Measurements from ENCODE around the gene MGAT3. TPM values are rescaled to one million over a fixed set of nuclear protein-coding genes. Genes with fewer than 3 reads are reported as not detected.

The MGAT3 gene
- total RNA-seq, 1 experiment from 2014 or later, result 0.20 TPM

GRCh38 chr22:39530692-39531331, 74.0 kb downstream of the MGAT3 start:
- ChIA-PET POLR2A (no interaction called here), RAD21 (ENCODE audit: low non-redundant PET in 1 of 2, low total read pairs in 2 of 2, uncharacterized antibody in 2 of 2, unreplicated experiment in 2 of 2) (no interaction called here), CTCF (interaction anchor here (0.6 to 2.8 kb wide), 3 partner anchors 37 to 506 kb away, joined by 4 to 86 read pairs (median 6); no protein-coding TSS in a partner anchor)
- BruUV-seq (replicated peaks), result no TSS peak
- Histone ChIP-seq H3K27me3 (ENCODE audit: insufficient read depth, low read length) (no peaks in the 10 kb centered on the region), H4K20me1 (ENCODE audit: insufficient read depth) (peaks cover 10% of the 10 kb centered on the region; the same call in 1 of the 2 replicates), H2AFZ (ENCODE audit: low read depth, low read length, poor library complexity, severe bottlenecking) (no peak overlapping the region), H3K79me2 (ENCODE audit: insufficient read depth, low read length) (peaks cover 52% of the 10 kb centered on the region), H3K27ac (ENCODE audit: low read depth, low read length) (peak overlapping the region; percentile 94), H3K9ac (ENCODE audit: low read length) (peak overlapping the region; percentile 100; the same call in 1 of the 2 replicates), H3K9me2 (ENCODE audit: insufficient read depth) (no peaks in the 10 kb centered on the region), H3K36me3 (ENCODE audit: control insufficient read depth in 1 of 2, insufficient read depth in 2 of 2, low read length in 2 of 2) (peaks cover 4 to 24% of the 10 kb centered on the region in 2 experiments; a peak in 3 of 4 replicates), H3K4me3 (replicated peaks in 1 of 2; ENCODE audit: low read depth in 1 of 2, low read length in 2 of 2) (peak overlapping the region; percentile 97 to 100), H3K4me1 (ENCODE audit: control insufficient read depth in 1 of 2, insufficient read depth in 2 of 2, low read length in 2 of 2) (peaks cover 36 to 57% of the 10 kb centered on the region in 2 experiments), H3K9me3 (ENCODE audit: control insufficient read depth in 1 of 2, insufficient read depth in 1 of 2, low read depth in 1 of 2, low read length in 2 of 2) (no peaks in the 10 kb centered on the region), H3K4me2 (ENCODE audit: low read length) (peak overlapping the region; percentile 95)
- peak in 2 of 3 experiments; percentile 25 to 47; a peak in 4 of 6 replicates for TF ChIP-seq CTCF (IDR thresholded peaks at IDR 0.05 in 2 of 3, conservative IDR thresholded peaks at IDR 0.05 in 1 of 3; ENCODE audit: borderline replicate concordance in 1 of 3, insufficient read depth in 1 of 3, low read depth in 2 of 3, low read length in 2 of 3)
- TF ChIP-seq CEBPB (IDR thresholded peaks at IDR 0.05; ENCODE audit: low read depth), result no peak
- no peak for TF ChIP-seq RAD21 (IDR thresholded peaks at IDR 0.05; ENCODE audit: low read depth)
- no peak for TF ChIP-seq EGR1 (IDR thresholded peaks at IDR 0.05; ENCODE audit: low read depth)
- no peak for TF ChIP-seq ELF1 (IDR thresholded peaks at IDR 0.05; ENCODE audit: borderline replicate concordance, low read depth)
- intact Hi-C loops (cut with micrococcal nuclease), result loop anchor here (5.0 to 10.0 kb wide), 2 partner anchors 404 to 816 kb away; partner anchors contain the start of gene ADSL
- ATAC-seq, result no peak
- DNase-seq (ENCODE audit: low read depth, low spot score), result no peak

Data from HCT116 (cell line).